CD4-positive, alpha-beta T cell treated with Interleukin-15 for 1 hour (primary cell): ENCODE data around the gene MRC1.

Source experiments
- DNase-seq: peaks from one replicate; pipeline ENCODE4 v3.0.0-alpha.2; 2020

The MRC1 gene

DNA sequence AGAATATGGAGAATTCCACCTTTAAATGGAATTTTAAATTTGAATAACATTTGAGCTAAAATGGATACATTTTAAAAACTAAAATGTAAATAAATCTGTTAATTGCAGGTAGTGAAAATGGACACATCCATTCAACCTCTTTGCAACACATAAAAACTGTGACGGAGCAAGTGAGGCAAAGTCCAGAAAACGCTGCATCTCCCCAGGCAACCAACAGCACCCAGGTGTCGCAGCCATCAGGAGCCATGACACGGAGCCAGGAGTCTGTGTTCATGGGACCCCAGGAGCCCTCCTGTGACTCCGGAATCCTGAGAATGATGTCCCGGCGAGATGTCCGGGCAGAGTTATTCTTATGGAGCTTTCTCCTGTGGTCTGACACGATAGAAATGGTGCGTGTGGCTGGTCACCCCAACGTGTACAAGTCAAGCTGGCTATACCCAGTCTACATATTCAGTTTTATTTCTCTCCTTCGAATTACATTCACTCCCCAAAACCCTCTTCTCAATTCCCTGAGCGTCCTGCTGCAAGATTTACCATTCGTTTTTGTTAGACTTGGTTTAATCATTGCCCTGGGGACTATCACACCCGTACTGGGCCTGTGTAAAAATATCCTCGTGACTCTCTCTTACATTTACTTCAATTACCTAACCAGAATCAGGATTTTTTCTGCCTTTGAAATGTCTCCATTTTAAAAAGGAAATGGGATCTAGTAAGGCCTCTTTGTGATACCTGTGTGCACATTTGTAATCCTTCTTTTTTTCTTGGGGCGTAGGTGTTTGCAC is 13.1 kb upstream of the MRC1 start:
- no peak for DNase-seq

DNA sequence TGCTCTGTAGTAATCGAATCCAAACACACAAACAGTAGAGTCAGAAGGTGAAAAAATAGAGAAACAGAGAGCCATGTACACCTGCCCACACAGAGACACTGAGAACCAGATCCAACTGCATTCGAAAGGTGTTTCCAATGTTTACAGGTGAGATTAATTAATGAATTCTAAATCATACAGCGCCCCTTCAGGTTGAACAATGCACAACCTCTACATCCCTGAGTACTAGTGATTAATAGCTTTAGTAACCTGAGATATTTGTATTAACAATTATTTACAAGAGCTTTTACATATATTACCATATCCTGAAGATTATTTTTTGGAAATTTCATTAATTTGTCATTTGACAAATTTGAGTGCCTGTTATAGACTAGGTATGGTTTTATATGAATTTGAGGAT is 7.6 kb upstream of the MRC1 start:
- DNase-seq, result no peak

GRCh38 chr10:17802350-17802749 is 6.8 kb upstream of the MRC1 start:
- no peak for DNase-seq

GRCh38 chr10:17802976-17803375 is 6.2 kb upstream of the MRC1 start:
- no peak for DNase-seq

- DNase-seq, result no peak
Measured at GRCh38 chr10:17805330-17805729, 3.8 kb upstream of the MRC1 start.

DNA sequence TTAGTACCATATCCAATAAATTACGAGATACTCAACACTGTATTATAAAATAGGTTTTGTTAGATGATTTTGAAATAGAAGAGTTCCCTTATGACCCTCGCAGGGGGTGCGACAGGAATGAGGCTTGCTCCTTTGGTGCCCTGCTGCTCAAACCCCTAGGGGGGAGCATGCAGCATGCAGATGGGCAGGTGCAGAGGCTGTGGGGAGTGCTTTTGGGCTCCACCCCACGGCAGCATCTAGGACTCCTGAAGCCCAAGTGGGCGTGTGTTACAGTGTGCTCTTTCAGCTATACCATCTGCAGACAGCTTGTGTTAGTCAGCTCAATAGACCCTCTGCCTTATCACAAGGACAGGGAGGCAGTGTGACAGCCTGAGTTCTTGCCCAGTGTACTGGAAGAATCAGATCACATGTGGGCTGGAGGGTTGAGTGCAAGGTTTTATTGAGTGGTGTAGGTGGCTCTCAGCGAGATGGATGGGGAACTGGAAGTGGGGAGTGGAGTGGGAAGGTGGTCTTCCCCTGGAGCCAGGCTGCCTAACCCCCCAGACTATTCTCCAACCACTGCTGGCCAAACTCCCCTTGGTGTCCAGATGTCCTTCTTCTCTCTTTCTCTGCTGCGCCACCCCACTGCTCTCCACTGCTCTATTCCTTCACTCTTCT is 3.1 kb upstream of the MRC1 start:
- DNase-seq, result no peak

- DNase-seq, result no peak
Measured at GRCh38 chr10:17811146-17811865, 2.2 kb downstream of the MRC1 start.

GRCh38 chr10:17814973-17815372 is 5.8 kb downstream of the MRC1 start:
- no peak for DNase-seq

DNA sequence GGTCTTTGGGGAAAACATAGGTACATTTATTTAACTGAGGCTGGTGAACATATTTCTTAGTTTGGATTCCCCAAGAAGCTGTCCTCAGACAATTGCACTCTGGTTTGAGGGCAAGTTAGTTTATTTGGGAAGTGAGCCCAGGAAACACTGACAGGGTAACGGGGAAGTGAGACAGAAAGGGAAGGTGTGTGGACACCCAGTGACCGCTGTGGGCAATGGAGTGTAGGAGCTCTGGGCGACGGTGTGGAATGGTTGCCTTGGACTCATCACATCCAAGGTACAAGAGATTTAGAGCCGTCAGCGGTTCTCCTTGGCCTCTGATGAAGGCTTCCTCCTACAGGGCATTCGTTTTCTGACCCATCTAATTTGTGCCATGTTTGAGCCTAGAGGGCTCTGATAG is 7.1 kb downstream of the MRC1 start:
- no peak for DNase-seq

- DNase-seq, result no peak
Measured at GRCh38 chr10:17817316-17817715, 8.2 kb downstream of the MRC1 start.

DNA sequence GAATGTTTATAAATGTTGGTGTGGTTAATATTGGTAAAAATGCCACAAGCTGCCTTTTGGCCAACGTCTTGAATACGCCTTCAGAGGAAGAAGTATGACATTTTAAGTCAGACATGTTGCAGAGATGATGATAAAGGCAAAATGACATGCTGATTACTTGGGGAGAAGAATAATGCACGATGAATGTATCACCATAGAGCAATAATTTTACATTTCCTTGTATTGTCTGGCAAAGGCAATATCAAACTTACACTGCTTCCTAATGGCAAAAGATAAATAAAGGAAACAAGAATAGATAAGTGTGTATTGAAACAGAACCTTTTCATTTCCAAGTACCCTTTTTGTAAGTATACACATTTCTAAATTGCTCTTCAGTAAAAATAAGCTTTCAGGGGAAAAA is 8.6 kb downstream of the MRC1 start:
- no peak for DNase-seq

GRCh38 chr10:17819836-17820235 is 10.7 kb downstream of the MRC1 start:
- DNase-seq, result no peak

DNA sequence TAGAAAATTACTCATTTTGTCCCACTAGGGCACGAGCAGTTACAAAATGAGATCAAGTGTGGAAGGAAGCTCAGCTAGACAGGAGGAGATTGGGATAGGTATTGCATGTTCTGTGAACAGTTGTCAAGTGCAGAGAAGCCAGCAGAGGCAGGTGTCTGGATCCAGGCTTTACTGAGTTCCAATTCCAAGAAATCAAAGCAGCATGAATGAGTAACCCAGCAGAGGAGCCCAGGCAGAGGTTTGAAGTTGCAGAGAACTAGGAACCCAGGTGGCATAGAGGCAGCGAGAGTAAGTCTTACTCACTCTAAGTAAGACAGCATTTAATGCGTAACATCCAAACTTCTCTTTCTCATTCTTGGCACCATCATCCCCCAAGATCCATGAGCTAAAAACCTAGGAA is 11.8 kb downstream of the MRC1 start:
- no peak for DNase-seq

DNA sequence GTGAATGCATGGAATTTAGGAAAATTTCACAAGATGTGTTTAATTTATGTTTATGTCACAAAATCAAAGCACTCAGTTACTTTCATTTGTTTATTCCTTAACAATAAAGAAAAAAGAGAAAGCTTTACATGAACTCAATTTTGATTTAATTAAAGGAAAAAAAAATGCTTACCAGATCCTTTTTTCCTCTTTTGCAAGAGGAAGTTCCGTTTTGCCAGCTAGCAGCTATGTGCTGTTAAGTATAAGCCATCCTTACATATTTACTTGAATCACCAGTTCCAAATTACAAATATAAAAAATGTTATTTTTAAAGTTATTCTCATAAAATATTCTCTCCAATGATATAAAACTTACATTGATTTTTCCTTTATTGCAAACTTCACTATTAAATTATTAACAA is 12.7 kb downstream of the MRC1 start:
- no peak for DNase-seq

- DNase-seq, result no peak
Measured at GRCh38 chr10:17831341-17831740, 22.2 kb downstream of the MRC1 start.

DNA sequence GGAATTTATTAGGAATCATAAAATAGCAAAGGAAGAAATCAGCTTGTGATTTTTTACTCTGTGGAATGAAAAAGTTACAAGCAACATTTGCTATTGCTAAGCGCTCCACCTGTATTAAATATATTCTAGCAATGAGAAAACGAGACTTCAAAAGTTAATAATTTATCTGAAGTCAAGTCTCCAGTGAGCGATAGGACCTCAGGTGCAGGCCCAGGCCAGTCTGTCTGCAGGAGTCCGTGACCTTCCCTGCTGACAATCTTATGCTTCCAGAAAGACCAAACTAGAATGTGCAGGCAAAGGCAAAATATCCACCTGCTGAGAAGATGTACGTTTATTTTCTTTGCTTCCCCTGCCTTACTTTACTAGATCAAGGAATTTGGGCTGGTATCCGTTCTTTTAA is 22.7 kb downstream of the MRC1 start:
- DNase-seq, result no peak

GRCh38 chr10:17833656-17834055 is 24.5 kb downstream of the MRC1 start:
- no peak for DNase-seq

DNA sequence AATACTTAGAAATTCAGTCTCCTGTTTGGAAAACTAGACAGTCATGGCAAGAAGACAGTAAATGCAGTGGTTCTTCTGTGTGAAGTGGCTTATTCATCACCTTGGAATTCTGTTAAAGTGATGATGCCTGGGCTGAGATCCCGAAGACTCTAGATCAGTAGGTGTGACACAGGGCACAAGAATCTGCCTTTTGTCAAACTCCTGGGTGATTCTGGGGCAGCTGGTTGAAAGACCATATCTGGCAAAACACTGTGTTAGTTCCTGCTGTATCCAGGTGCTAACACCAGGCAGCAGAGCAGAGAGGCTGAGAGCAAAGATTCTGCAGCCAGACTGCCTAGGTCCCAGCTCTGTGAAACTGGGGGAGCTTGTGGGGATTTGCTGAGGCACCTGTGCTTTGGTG is 26.5 kb downstream of the MRC1 start:
- no peak for DNase-seq

- DNase-seq, result no peak
Measured at GRCh38 chr10:17836942-17837341, 27.8 kb downstream of the MRC1 start.

DNA sequence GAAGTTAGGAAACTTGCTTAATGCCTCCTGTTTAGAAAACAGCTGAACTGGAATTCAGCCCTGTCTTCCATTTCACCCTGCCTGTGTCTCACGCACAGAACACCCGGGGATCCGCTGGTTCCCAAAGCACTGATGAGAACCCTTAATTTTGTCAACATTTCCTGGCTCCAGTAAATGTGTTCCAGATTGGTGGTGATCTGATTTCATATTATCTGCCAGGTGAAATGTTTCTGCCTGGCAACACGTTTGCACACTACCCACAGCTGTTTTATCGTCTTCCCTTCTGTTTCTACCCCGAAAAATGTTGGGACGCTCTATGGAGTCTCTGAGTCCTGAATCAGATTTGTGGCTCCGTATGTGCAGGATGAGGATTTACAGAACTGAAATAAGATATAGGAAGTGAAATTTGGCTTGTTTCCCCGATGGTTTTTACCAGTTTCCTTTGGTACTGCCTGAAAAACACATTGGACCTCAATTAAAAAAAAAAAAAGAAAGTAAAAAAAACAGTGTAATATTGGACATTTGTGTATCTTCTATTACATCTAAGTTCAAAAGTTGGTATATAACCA is 29.0 kb downstream of the MRC1 start:
- no peak for DNase-seq

GRCh38 chr10:17841050-17841449 is 31.9 kb downstream of the MRC1 start:
- no peak for DNase-seq

GRCh38 chr10:17842641-17843040 is 33.5 kb downstream of the MRC1 start:
- no peak for DNase-seq

DNA sequence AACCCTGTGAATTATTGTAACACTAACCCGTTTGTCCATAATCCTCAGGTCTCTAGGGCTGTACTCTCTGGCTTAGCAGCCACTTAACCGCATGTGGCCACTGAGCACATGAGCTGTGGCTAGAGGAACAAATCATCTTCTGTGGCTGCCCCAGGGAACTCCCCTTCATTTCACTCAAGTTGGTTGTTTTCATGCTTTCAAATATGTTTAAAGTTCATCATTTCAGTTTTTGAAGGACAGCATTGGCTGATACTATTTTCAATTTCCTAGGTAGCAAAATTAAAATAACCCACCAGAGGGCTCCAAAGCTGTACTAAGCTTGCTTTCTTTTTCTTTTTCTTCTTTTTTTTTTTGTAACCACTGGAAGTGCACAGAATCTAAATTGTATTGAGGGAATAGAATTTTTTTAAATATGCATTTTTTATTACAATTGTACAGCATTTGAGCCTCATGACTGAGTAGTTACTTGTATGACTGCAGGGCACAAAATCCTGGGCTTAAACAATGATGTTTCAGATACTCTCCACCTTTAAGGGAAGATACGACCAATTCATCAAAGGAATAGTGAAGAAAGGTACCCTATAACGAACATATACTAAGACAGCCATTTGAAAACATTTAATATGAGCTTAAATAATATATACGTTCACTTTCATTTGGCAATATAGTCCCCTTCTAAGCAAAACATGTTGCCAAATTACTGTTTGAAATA is 38.6 kb downstream of the MRC1 start:
- DNase-seq, result no peak
